Measurements from ENCODE around the gene ELK3. TPM values are rescaled to one million over a fixed set of nuclear protein-coding genes. Genes with fewer than 3 reads are reported as not detected.
A peak's percentile ranks its signal among the peaks of the same experiment; 100 is the strongest.
"Not testable (repeated sequence)": the region's sequence is repeated elsewhere in the genome, so short reads cannot be mapped to it uniquely, and the experiment has no call there.

Gene ELK3
- total and polyA plus RNA-seq, 9 of the 15 experiments (the other 6 are each of a cell fraction or from before 2014, with no cell fraction given), result 1.5 to 5.5 (median 2.9) TPM

DNA sequence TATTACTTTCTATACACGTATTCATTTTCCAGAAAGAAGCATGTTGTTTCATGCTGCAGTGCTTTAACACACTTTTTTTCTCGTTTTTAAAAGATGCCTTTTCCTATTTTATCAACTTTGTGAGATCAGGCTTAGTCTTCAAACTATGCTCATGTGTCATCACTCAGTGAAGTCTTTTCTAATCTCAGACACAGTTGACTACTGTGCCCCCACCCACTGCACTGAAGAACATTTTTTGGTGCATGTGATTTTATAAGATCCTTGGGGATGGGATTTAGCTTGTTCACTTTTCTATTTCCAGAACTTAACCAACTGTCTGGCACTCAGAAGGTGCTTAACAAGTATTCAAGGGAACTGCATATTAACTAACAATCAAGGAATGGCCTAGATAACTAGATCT, 120.5 kb downstream of the ELK3 start (continued):
- TF ChIP-seq, protein P1, sequence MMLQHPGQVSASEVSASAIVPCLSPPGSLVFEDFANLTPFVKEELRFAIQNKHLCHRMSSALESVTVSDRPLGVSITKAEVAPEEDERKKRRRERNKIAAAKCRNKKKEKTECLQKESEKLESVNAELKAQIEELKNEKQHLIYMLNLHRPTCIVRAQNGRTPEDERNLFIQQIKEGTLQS (IDR thresholded peaks at IDR 0.05), result 0 out of 2 replicates have a peak, but pooled peaks have one; percentile 11
- TF ChIP-seq, protein P1 (CRISPR knock-in tag; conservative IDR thresholded peaks at IDR 0.05), result no peak
- TF ChIP-seq ZC3H8 (IDR thresholded peaks at IDR 0.05), result no peak
- TF ChIP-seq, protein P2, sequence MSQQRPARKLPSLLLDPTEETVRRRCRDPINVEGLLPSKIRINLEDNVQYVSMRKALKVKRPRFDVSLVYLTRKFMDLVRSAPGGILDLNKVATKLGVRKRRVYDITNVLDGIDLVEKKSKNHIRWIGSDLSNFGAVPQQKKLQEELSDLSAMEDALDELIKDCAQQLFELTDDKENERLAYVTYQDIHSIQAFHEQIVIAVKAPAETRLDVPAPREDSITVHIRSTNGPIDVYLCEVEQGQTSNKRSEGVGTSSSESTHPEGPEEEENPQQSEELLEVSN (IDR thresholded peaks at IDR 0.05; ENCODE audit: borderline replicate concordance in 1 of 2, extremely low read depth in 1 of 2, insufficient read depth in 1 of 2, insufficient read length in 1 of 2, low read depth in 1 of 2, low read length in 1 of 2, poor library complexity in 1 of 2, severe bottlenecking in 1 of 2), result no peak
- no peak for TF ChIP-seq TAF9B (IDR thresholded peaks at IDR 0.05; ENCODE audit: partially characterized antibody)
- TF ChIP-seq ZNF707 (CRISPR knock-in tag; conservative IDR thresholded peaks at IDR 0.05), result no peak
- no peak for TF ChIP-seq MXI1 (IDR thresholded peaks at IDR 0.05; ENCODE audit: low read depth, low read length)

DNA sequence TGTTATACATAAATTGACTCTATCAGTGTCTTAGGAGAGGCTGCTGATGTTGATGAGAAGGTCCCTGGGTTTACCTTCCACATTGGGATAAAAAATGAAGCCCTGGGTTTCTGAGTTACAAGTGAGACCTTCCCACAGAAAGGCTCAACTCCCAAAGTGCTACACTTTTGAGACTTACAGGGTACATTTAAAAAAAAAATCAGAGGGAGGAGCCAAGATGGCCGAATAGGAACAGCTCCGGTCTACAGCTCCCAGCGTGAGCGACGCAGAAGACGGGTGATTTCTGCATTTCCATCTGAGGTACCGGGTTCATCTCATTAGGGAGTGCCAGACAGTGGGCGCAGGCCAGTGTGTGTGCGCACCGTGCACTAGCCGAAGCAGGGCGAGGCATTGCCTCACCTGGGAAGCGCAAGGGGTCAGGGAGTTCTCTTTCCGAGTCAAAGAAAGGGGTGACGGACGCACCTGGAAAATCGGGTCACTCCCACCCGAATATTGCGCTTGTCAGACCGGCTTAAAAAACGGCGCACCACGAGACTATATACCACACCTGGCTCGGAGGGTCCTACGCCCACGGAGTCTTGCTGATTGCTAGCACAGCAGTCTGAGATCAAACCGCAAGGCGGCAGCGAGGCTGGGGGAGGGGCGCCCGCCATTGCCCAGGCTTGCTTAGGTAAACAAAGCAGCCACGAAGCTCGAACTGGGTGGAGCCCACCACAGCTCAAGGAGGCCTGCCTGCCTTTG, 121.7 kb downstream of the ELK3 start:
- peak overlapping the region; percentile 70 for H3K4me2 ChIP-seq (ENCODE audit: insufficient read depth, low read length)
- H3K4me3 ChIP-seq, result peak overlapping the region; percentile 33
- POLR2A ChIA-PET, result interaction anchor here (0.6 kb wide), 1 partner anchor 11 kb away, joined by 3 read pairs; no protein-coding TSS in a partner anchor
- H3K9me1 ChIP-seq (ENCODE audit: control insufficient read depth, insufficient read depth, low read length); H4K20me1 ChIP-seq (replicated peaks; ENCODE audit: control insufficient read depth, insufficient read depth, low read length); H3K9me3 ChIP-seq (replicated peaks; ENCODE audit: control insufficient read depth, insufficient read depth, low read depth, low read length); in situ Hi-C loops (cut with MboI); CTCF ChIA-PET (ENCODE audit: low intra/inter-chr PET ratio); FAIRE-seq; H3K4me1 ChIP-seq (replicated peaks in 1 of 2; ENCODE audit: control insufficient read depth in 2 of 2, insufficient read depth in 2 of 2, low read length in 2 of 2); H3K27me3 ChIP-seq (ENCODE audit: control insufficient read depth in 2 of 2, insufficient read depth in 2 of 2, low read length in 2 of 2); TF ChIP-seq NR2C2 (CRISPR knock-in tag; IDR thresholded peaks at IDR 0.05): not testable (repeated sequence)
- BruUV-seq (replicated peaks), result TSS peak; percentile 76
- ATAC-seq (peak; percentile 89), DNase-seq (ENCODE audit: extremely low read depth in 1 of 4, low spot score in 3 of 4) (peak in 2 of 4 experiments; percentile 7 to 47)
- peak overlapping the region; percentile 74 for H3K27ac ChIP-seq (ENCODE audit: extremely low read depth, low read depth, low read length)
- H3K9ac ChIP-seq (ENCODE audit: insufficient read depth in 1 of 2, low read depth in 2 of 2, low read length in 2 of 2), result peak overlapping the region; percentile 14 to 65; a peak in 3 of 4 replicates
- intact Hi-C loops (cut with micrococcal nuclease), result loop anchor here (10.0 kb wide), 1 partner anchor 59 kb away; no protein-coding TSS in a partner anchor
- peaks cover 17% of the 10 kb centered on the region; the same call in 2 of the 3 replicates for H3K36me3 ChIP-seq (ENCODE audit: control insufficient read depth, insufficient read depth, low read length)
- peaks cover 32% of the 10 kb centered on the region for H3K79me2 ChIP-seq (ENCODE audit: control insufficient read depth, insufficient read depth, low read length)
- peak overlapping the region; percentile 86 for H2AFZ ChIP-seq (ENCODE audit: low read depth, low read length)
- 4% methylated on average over 20 of the region's 33 CpGs for WGBS (ENCODE audit: insufficient coverage, low coverage, missing lambda C conversion rate)
- TF ChIP-seq ZNF384 (IDR thresholded peaks at IDR 0.05; ENCODE audit: low read depth, low read length) (peak; percentile 62; the same call in 1 of the 2 replicates), NR2C2 (tag; IDR thresholded peaks at IDR 0.05) (peak; percentile 31; the same call in 1 of the 2 replicates), POLR2A (conservative IDR thresholded peaks at IDR 0.05) (peak; percentile 66), NFRKB (IDR thresholded peaks at IDR 0.05; ENCODE audit: low read depth) (peak; percentile 57; the same call in 1 of the 2 replicates), FOXK2 (conservative IDR thresholded peaks at IDR 0.05 in 1 of 2, IDR thresholded peaks at IDR 0.05 in 1 of 2; ENCODE audit: low read depth in 2 of 2) (peak in 1 of 2 experiments; percentile 13; a peak in 1 of 4 replicates), HNRNPLL (IDR thresholded peaks at IDR 0.05; ENCODE audit: low read depth, low read length, poor library complexity, severe bottlenecking) (peak; percentile 54), ZNF75A (CRISPR knock-in tag; IDR thresholded peaks at IDR 0.05) (0 out of 2 replicates have a peak, but pooled peaks have one; percentile 36), EGR1 (conservative IDR thresholded peaks at IDR 0.05) (peak; percentile 58), HDAC1 (IDR thresholded peaks at IDR 0.05) (peak in 1 of 2 experiments; percentile 41; a peak in 1 of 4 replicates), YY1 (IDR thresholded peaks at IDR 0.05; ENCODE audit: borderline replicate concordance in 1 of 3, control insufficient read depth in 1 of 3, extremely low read depth in 1 of 3, insufficient read depth in 3 of 3, insufficient read length in 1 of 3, insufficient replicate concordance in 2 of 3, low read depth in 1 of 3, low read length in 2 of 3) (peak in 2 of 3 experiments; percentile 60 to 63), EP400 (IDR thresholded peaks at IDR 0.05) (peak; percentile 54; the same call in 1 of the 2 replicates)
